CD14-positive monocyte (primary cell): ENCODE measurements around the gene SPATA2. TPM values are rescaled to one million over a fixed set of nuclear protein-coding genes. Genes with fewer than 3 reads are reported as not detected.

Source experiments
- DNase-seq, 3 donors: peaks; one replicate each; pipeline ENCODE4 v3.0.0-alpha.2; 2011 to 2022
- H2AFZ ChIP-seq: 2 replicates; pipeline ENCODE4 v1.6.0; 2012; ENCODE audit warnings: mild to moderate bottlenecking, low read depth, low read length, inconsistent platforms; ENCODE audit not compliant: insufficient read depth, poor library complexity, severe bottlenecking
- H3K27ac ChIP-seq, 2 donors: 1 replicate in 1 of 2; 2 replicates in 1 of 2; pipeline ENCODE4 v1.5.1; 2012 to 2013; ENCODE audit warnings: low read length in 2 of 2, control low read depth in 1 of 2, inconsistent platforms in 1 of 2, low read depth in 1 of 2, mild to moderate bottlenecking in 1 of 2
- H3K27me3 ChIP-seq, 2 donors: one replicate each; pipeline versions ENCODE4 v1.6.0 to v1.6.1; 2011 to 2013; ENCODE audit warnings: low read length in 2 of 2; ENCODE audit not compliant: control insufficient read depth in 2 of 2, insufficient read depth in 2 of 2
- H3K36me3 ChIP-seq, 2 donors: replicated peaks in 1 of 2; 1 replicate in 1 of 2; 2 replicates in 1 of 2; pipeline versions ENCODE4 v1.5.1 to v1.6.1; 2012 to 2013; ENCODE audit warnings: low read length in 2 of 2, control low read depth in 1 of 2, inconsistent platforms in 1 of 2, mild to moderate bottlenecking in 1 of 2; ENCODE audit not compliant: insufficient read depth in 2 of 2, control insufficient read depth in 1 of 2
- H3K4me1 ChIP-seq, 2 donors: 1 replicate in 1 of 2; 2 replicates in 1 of 2; pipeline versions ENCODE4 v1.5.1 to v1.6.1; 2012 to 2013; ENCODE audit warnings: low read length in 2 of 2, control low read depth in 1 of 2, inconsistent platforms in 1 of 2, mild to moderate bottlenecking in 1 of 2, moderate library complexity in 1 of 2; ENCODE audit not compliant: insufficient read depth in 2 of 2, control insufficient read depth in 1 of 2
- H3K4me2 ChIP-seq: replicated peaks from 2 replicates; pipeline ENCODE3; 2012; ENCODE audit warnings: low read length, moderate library complexity, mild to moderate bottlenecking; ENCODE audit not compliant: poor library complexity, severe bottlenecking; ENCODE audit errors: extremely low read depth
- H3K4me3 ChIP-seq, 3 experiments: fragments of 200-600 bp in 1 of 3; sonication (generic) in 1 of 3; replicated peaks in 1 of 3; 1 replicate in 2 of 3; 2 replicates in 1 of 3; pipeline ENCODE4 v1.5.1; 2011 to 2013; ENCODE audit warnings: low read length in 3 of 3, mild to moderate bottlenecking in 3 of 3, control low read depth in 2 of 3, low read depth in 2 of 3, inconsistent platforms in 1 of 3, moderate library complexity in 1 of 3
- H3K79me2 ChIP-seq: 2 replicates; pipeline ENCODE4 v1.6.0; 2012; ENCODE audit warnings: mild to moderate bottlenecking, control low read depth, inconsistent platforms, low read length, moderate library complexity; ENCODE audit not compliant: insufficient read depth
- H3K9ac ChIP-seq: 2 replicates; pipeline ENCODE4 v1.6.0; 2017; ENCODE audit warnings: low read length, mild to moderate bottlenecking; ENCODE audit not compliant: insufficient read depth, poor library complexity, severe bottlenecking
- H3K9me3 ChIP-seq, 2 donors: replicated peaks in 1 of 2; 1 replicate in 1 of 2; 2 replicates in 1 of 2; pipeline versions ENCODE4 v1.5.1 to v1.6.1; 2012 to 2013; ENCODE audit warnings: low read length in 2 of 2, control low read depth in 1 of 2; ENCODE audit not compliant: control insufficient read depth in 1 of 2, insufficient read depth in 1 of 2
- H4K20me1 ChIP-seq: 2 replicates; pipeline ENCODE4 v1.6.0; 2012; ENCODE audit warnings: mild to moderate bottlenecking, low read length, control low read depth, moderate library complexity; ENCODE audit not compliant: insufficient read depth
- H3K27ac Mint-ChIP-seq, 7 donors: one replicate each; pipeline ENCODE4 v1.8.0; 2020; ENCODE audit warnings: mild to moderate bottlenecking in 7 of 7, mixed read lengths in 7 of 7, moderate library complexity in 6 of 7, inconsistent platforms in 2 of 7
- H3K27me3 Mint-ChIP-seq, 3 donors: one replicate each; pipeline ENCODE4 v1.8.0; 2021 to 2022; ENCODE audit warnings: low read depth in 3 of 3, mild to moderate bottlenecking in 3 of 3, mixed read lengths in 3 of 3, moderate library complexity in 3 of 3, inconsistent platforms in 1 of 3
- H3K36me3 Mint-ChIP-seq, 2 donors: one replicate each; pipeline ENCODE4 v1.8.0; 2020; ENCODE audit warnings: mixed read lengths in 2 of 2, inconsistent platforms in 1 of 2, mild to moderate bottlenecking in 1 of 2
- H3K4me1 Mint-ChIP-seq: one replicate; pipeline ENCODE4 v1.8.0; 2020; ENCODE audit warnings: mild to moderate bottlenecking, mixed read lengths
- H3K4me3 Mint-ChIP-seq, 2 donors: one replicate each; pipeline ENCODE4 v1.8.0; 2020; ENCODE audit warnings: mild to moderate bottlenecking in 2 of 2, mixed read lengths in 2 of 2, moderate library complexity in 1 of 2
- H3K9me3 Mint-ChIP-seq, 7 donors: one replicate each; pipeline ENCODE4 v1.8.0; 2020 to 2022; ENCODE audit warnings: mixed read lengths in 7 of 7, mild to moderate bottlenecking in 6 of 7, moderate library complexity in 6 of 7, inconsistent platforms in 2 of 7
- CTCF ChIP-seq: fragments of 200-600 bp; IDR thresholded peaks from one replicate; pipeline ENCODE4 v1.8.0; 2022; ENCODE audit warnings: antibody characterized with exemption, mild to moderate bottlenecking
- WGBS: methylation state at CpG from one replicate; pipeline ENCODE4 v1.1.5; 2013; ENCODE audit warnings: missing lambda C conversion rate; ENCODE audit not compliant: insufficient coverage; 5-methylcytosine and 5-hydroxymethylcytosine counted together
- intact Hi-C, 2 donors: fragments of 100-400 bp; cut with micrococcal nuclease; formaldehyde crosslinking; loops; one replicate each; pipeline versions ENCODE4 v1.15.0 to v1.15.1; 2023
- polyA plus RNA-seq, 3 donors: library from polyadenylated mRNA; depleted of rRNA in 1 of 3; unstranded in 2 of 3; stranded (reverse) in 1 of 3; fragments of 300-500 nt in 2 of 3; fragments of >200 nt in 1 of 3; fragmentation: Illumina TruSeq in 2 of 3; gene quantifications; 1 replicate in 2 of 3; 2 replicates in 1 of 3; pipeline ENCODE4 v1.2.3, GENCODE V29; 2012 to 2021

The SPATA2 gene
- polyA plus RNA-seq, 3 donors = 1.9 to 13.3 (median 3.9) TPM

GRCh38 chr20:49888212-49889000 lies 26.9 kb downstream of the SPATA2 start:
- Mint-ChIP-seq H3K27ac (peak overlapping the region; percentile 77 to 96 (median 89)), H3K4me3 (no peak overlapping the region), H3K27me3 (no peaks in the 10 kb centered on the region), H3K4me1 (peaks cover 57% of the 10 kb centered on the region), H3K9me3 (no peaks in the 10 kb centered on the region), H3K36me3 (peaks cover 46 to 63% of the 10 kb centered on the region in 2 donors)
- intact Hi-C loops = no loop called here
- 82% methylated on average over 17 of the region's 18 CpGs for WGBS
- Histone ChIP-seq H3K4me2 (no peak overlapping the region), H3K9ac (no peak overlapping the region), H2AFZ (no peak overlapping the region), H3K36me3 (peaks cover 34 to 49% of the 10 kb centered on the region in 2 donors), H3K27ac (peak overlapping the region; percentile 80 to 81), H3K4me1 (peaks cover 57% of the 10 kb centered on the region in 2 donors), H3K9me3 (no peaks in the 10 kb centered on the region), H3K79me2 (peaks cover 11% of the 10 kb centered on the region), H3K27me3 (no peaks in the 10 kb centered on the region), H4K20me1 (no peaks in the 10 kb centered on the region), H3K4me3 (peak overlapping the region in 1 of 3 experiments; percentile 42)
- TF ChIP-seq CTCF = peak; percentile 82
- peak in 2 of 3 donors; percentile 27 to 39 for DNase-seq

GRCh38 chr20:49887251-49888211 lies 27.8 kb downstream of the SPATA2 start:
- H2AFZ ChIP-seq = no peak overlapping the region
- peaks cover 2% of the 10 kb centered on the region for H3K79me2 ChIP-seq
- H3K9ac ChIP-seq = no peak overlapping the region
- no peak for TF ChIP-seq CTCF
- H3K9me3 Mint-ChIP-seq = no peaks in the 10 kb centered on the region
- peaks cover 48% of the 10 kb centered on the region in 2 donors for H3K4me1 ChIP-seq
- H3K4me2 ChIP-seq = no peak overlapping the region
- H3K4me3 ChIP-seq = no peak overlapping the region
- H3K27ac Mint-ChIP-seq = peak overlapping the region; percentile 25 to 96 (median 65)
- H3K36me3 Mint-ChIP-seq = peaks cover 50 to 65% of the 10 kb centered on the region in 2 donors
- H3K27me3 ChIP-seq = no peaks in the 10 kb centered on the region
- intact Hi-C loops = no loop called here
- H3K9me3 ChIP-seq = no peaks in the 10 kb centered on the region
- H3K4me3 Mint-ChIP-seq = no peak overlapping the region
- peaks cover 40 to 56% of the 10 kb centered on the region in 2 donors for H3K36me3 ChIP-seq
- H3K27me3 Mint-ChIP-seq = no peaks in the 10 kb centered on the region
- H3K27ac ChIP-seq = peak overlapping the region; percentile 80 to 81
- 96% methylated on average over 26 of the region's 32 CpGs for WGBS
- H3K4me1 Mint-ChIP-seq = peaks cover 49% of the 10 kb centered on the region
- DNase-seq = no peak
- no peaks in the 10 kb centered on the region for H4K20me1 ChIP-seq
